ENCODE measurements around the gene PCYOX1L.

PCYOX1L gene

GRCh38 chr5:149337736-149338135 is 20.1 kb upstream of the PCYOX1L start:
- DNase-seq = peak in 2 of 3 experiments; percentile 43 to 70

DNA sequence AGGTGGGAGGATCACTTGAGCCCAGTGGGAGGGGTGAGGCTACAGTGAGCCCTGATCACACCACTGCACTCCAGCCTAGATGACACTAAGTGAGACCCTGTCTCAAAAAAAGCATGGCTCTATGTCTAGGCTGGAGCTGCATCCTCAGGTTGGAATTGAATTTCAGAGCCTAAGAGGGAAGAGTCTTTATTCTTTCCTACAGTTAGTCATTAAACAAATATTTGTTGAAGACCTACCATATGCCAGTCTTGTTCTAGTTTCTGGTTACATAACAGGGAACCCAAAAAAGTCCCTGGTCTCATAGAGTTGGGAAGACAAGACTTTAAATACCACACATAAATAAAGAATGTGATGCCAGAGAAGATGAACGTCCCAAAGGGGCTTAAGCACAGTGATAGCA is 19.5 kb upstream of the PCYOX1L start:
- DNase-seq = no peak

GRCh38 chr5:149340920-149341319 is 16.9 kb upstream of the PCYOX1L start:
- no peak for DNase-seq

GRCh38 chr5:149341876-149342275 is 16.0 kb upstream of the PCYOX1L start:
- DNase-seq = no peak

- no peak for DNase-seq
Observed at GRCh38 chr5:149344151-149344550, 13.7 kb upstream of the PCYOX1L start.

GRCh38 chr5:149345147-149345891 is 12.5 kb upstream of the PCYOX1L start, which contains the start of gene GRPEL2:
TSS of gene GRPEL2 (plus strand) at chr5:149345499. CDS start at chr5:149345540, 41 bp downstream.
- DNase-seq = peak; percentile 90 to 97 (median 95)

- DNase-seq = peak in 1 of 3 experiments; percentile 56
Observed at GRCh38 chr5:149345892-149346222, 12.0 kb upstream of the PCYOX1L start.

DNA sequence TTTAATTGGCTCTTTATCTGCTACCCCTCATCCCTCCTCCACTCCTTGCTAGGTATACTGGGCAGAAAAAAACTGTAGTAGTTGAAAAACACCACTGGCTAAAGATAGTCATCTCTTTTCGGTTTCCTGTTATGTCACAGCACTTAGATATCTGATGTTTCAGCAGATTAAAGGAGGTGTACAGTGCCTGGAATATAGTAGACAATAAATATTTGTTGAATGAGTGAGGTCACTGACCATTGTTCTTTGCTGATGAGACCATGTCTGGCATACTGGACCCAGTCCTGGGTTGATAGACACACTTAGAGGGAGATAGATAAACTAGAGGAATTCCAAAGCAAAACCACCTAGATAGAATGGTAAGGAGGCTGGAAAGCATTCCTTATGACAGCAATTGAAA is 9.3 kb upstream of the PCYOX1L start:
- DNase-seq = no peak

GRCh38 chr5:149349382-149349781 is 8.5 kb upstream of the PCYOX1L start:
- no peak for DNase-seq

DNA sequence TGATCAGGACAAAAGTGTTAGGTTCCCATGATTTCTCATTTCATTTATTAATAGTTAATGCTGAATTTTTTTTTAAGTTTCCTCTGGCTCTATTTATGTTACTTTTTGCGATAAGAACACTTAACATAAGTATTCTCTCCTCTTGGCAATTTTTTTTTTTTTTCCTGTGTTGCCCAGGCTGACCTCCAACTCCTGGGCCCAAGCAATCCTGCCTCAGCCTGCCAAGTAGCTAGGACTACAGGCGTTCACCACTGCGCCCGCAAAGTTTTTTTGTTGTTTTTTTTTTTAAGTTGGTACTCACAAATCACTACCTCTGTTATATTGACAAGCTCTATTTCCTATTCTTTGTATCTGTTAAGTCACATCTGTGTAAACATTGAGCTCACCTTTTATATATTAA is 5.7 kb upstream of the PCYOX1L start:
- DNase-seq = no peak

DNA sequence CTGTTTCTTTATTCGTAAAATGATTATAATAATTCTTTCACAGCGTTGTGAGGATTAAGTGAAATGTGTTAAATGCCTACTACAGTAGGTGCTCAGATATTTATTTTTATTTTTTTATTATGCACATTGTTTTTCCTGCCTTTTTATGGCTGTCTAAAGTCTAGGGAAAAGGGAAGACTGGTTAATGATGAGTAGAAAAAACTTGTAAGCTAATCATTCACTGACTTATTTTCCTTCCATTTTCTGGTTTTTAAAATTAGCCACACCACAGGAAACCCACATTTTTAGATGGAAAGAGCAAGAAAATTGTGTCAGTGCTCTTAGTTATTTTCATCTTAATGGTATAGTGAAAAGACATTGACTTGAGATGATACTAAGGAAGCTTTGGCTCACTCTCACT is 3.9 kb upstream of the PCYOX1L start:
- no peak for DNase-seq

DNA sequence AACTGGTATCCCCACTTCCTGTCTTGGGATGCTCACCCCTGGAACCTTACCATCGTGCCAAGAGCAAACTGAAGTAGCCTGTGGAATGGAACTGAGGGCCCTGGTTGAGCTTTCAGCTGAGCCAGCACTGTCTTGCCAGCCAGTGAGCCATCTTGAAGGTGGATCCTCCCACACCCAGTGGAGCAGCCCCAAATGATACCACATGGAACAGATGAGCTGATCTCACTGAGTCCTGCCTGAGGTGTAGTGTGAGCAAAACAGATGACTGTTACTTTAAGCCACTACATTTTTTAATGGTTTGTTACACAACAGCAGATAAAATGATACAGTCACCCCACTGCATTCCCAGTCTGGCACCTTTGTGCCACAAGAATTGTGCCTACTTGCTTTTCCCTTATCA is 2.2 kb upstream of the PCYOX1L start:
- no peak for DNase-seq

DNA sequence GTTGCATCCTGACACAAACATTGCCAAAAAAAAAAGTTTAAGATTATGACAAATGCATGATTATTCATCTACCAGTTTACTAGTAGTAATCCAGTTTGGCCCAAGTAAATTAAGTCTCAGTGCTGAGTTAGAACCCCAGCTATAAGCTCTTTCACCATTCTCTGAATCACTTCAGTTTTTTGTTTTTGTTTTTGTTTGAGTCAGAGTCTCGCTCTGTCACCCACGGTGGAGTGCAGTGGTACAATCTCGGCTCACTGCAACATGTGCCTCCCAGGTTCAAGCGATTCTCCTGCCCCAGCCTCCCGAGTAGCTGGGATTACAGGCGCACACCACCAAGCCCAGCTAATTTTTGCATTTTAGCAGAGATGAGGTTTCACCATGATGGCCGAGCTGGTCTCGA is 1.5 kb upstream of the PCYOX1L start:
- DNase-seq = no peak

DNA sequence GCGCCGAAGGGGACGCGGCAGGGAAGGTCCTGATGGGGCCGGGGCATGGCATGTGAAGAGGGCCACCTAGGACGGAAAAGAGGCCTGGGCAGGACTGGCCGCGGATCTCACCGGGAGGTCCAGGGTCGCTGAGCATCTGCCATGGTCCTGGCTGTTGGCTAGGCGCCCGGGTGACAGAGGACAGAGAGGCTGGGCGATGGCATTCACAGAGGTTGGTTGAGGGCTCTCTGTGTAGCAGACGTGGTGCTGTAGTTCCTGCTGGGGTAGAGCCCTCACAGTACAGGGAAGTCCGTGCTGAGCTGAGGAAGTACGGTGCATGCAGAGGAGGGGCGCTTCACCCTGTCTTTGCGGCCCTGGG is 427 bp downstream of the PCYOX1L start:
- peak; percentile 21 to 83 (median 66) for DNase-seq

GRCh38 chr5:149358868-149359495 is 1.1 kb downstream of the PCYOX1L start:
- no peak for DNase-seq

- no peak for DNase-seq
Observed at GRCh38 chr5:149360272-149360671, 2.4 kb downstream of the PCYOX1L start.

- no peak for DNase-seq
Observed at GRCh38 chr5:149362541-149362940, 4.7 kb downstream of the PCYOX1L start.

GRCh38 chr5:149363358-149363757 is 5.5 kb downstream of the PCYOX1L start:
- no peak for DNase-seq

DNA sequence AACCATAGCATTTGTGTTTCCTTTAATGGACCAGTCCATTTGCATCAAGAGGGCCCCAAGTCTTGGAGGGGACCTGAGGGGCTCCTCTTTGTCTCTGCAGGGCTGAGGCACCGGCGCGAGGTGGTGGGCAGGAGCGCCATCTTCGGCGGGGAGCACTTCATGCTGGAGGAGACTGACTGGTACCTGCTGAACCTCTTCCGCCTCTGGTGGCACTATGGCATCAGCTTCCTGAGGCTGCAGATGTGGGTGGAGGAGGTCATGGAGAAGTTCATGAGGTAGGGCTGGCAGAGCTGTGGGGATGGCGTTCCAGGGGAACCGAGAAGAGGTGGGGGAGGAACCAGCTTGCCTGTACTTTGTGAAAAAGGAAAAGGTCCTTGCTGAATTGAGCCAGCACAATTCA is 6.1 kb downstream of the PCYOX1L start:
- no peak for DNase-seq

GRCh38 chr5:149364719-149365118 is 6.9 kb downstream of the PCYOX1L start:
- DNase-seq = no peak

- DNase-seq = no peak
Observed at GRCh38 chr5:149365418-149365817, 7.6 kb downstream of the PCYOX1L start.

DNA sequence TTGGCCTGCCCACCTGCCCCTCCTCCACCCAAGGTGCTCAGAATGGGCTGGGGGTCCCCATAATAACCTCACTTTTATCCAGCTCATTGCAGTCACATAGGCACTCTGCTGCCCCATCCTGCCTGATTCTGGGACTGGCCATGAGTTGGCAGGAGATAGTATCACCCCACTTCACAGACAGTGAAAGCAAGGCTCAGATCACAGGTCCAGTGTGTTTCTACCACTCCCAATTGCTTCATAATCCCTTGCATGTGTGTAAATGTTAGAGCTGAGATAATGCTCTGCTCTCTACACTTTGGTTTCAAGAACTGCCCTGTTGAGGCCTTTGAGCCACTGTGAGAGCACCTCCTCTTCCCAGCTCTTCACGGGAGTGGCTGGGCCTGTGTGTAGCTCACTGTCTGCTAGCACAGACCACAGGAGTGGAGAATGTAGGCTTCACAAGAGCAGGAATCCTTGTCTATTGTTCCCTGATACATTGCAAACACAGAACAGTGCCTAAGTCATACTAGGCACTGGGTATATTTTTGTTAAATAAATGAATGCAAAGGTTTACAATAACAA is 8.4 kb downstream of the PCYOX1L start:
- no peak for DNase-seq

GRCh38 chr5:149367249-149367971 is 9.6 kb downstream of the PCYOX1L start:
- peak; percentile 18 to 76 (median 63) for DNase-seq

All from NCI-H1417 (cell line).